ENCODE data around the gene KRT7.
"Not testable (repeated sequence)": the region's sequence is repeated elsewhere in the genome, so short reads cannot be mapped to it uniquely, and the experiment has no call there.

Gene KRT7

DNA sequence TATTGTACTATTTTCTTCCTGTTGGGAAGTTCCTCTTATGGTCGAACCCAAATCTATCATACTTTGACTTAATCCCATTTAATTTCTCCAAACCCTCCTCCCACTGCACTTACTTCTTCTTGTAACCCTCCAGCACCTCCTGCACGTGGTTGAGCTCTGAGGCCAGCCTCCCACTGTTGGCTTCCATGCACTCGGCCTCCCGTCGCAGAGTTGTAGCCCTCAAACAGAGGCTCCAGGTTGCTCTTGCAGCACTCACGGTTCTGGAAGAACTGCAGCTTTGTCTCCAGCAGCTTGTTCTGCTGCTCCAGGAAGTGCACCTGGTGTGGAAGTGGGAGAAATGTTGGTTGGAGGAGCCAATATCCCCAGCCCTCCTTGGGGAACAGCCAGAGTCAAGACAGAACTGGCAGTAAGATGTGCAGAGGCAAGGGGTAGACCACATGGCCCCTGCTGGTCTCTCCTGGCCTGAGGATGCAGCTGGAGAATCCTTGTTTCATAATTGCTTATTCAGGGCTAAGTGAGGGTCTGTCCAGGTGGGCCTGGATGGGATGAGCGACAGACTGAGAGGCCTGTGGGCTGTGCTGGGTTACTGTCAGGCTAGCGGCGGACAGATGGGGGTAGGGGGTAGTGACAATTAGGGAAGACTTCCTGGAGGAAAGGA is 23.0 kb downstream of the KRT7 start:
- no peak for DNase-seq (ENCODE audit: low read depth)

DNA sequence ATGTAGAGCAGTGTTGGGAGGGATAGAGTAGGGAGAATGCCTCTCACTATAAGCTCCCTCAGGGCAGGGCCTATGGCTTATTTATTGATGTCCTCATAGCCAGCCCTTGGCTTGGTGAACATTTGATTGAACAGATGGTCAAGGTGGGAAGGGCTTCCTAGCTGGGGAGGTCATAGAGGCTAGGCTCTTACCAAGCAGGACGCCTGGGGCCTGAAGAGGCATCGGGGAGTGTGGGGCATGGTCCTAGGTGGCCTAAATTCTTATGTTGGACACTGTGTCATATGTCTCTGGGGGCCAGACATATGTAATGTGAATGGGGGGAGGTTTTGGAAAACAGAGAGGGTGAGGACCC is 23.5 kb downstream of the KRT7 start:
- DNase-seq (ENCODE audit: low read depth): no peak

DNA sequence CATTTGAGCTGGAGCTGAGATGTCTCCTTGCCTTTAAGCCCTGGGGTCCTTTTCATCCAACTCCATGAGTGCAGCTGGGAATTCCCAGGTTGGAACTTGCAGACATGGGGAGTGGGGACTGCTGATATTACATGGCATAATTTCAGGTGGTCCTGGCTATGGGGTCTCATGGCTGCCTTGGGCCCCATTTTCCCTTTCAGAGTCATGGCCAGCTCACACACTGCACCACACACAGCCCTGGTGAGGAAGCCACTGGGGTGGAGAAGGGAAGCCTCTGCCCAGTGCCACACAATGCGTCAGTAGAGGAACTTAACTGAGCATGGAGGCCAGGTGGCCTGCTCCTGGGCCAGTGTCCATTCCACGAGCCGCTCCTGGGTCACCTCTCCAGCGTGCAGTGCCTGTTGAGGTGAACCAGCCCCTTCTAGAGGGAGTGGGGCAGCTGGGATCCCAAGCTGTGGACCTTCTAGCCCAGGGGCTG is 24.1 kb downstream of the KRT7 start:
- DNase-seq (ENCODE audit: low read depth): no peak

DNA sequence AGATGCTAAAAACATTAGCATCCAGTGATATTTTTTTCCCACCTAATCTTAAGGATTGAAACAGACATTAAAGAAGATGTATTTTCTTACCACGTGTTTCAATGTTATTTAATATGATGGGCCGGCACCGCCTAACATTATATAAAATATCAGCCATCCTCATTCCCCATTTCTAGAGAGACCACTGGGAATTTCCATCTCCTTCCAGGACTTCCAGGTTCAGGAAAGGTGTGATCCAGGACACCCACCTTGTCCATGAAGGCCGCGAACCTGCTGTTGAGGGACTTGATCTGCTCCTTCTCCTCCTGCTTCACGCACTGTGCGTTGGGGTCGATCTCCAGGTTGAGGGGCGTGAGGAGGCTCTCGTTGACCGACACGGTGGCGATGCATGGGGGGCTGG is 24.9 kb downstream of the KRT7 start:
- DNase-seq (ENCODE audit: low read depth): not testable (repeated sequence)

DNA sequence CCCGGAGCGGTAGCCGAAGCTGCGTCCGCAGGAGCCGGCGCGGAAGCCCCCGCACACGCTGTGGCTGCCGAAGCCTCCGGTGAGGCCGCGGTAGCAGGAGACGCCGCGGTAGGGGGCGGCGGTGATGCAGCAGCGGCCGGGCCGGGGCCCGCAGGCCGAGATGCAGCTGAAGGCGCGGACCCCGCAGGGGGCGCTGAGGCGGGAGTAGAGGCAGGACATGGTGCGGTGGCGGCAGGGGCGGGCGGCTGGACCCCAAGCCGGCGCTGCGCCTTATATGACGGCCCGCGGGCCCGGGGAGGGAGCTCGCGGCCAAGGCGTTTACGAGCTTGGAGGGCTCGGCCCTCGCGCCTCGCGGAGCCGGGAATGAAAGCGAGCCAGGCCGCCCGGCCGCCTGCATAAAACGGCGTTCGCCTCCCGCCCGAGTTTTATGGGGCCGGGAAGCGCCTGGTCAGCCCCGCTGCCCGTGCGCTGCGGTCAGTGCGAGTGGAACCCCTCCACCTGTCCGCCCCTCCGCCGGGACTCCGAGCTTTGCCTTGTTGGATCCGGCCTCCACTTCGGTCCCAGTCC is 25.4 kb downstream of the KRT7 start:
- DNase-seq (ENCODE audit: low read depth): no peak

DNA sequence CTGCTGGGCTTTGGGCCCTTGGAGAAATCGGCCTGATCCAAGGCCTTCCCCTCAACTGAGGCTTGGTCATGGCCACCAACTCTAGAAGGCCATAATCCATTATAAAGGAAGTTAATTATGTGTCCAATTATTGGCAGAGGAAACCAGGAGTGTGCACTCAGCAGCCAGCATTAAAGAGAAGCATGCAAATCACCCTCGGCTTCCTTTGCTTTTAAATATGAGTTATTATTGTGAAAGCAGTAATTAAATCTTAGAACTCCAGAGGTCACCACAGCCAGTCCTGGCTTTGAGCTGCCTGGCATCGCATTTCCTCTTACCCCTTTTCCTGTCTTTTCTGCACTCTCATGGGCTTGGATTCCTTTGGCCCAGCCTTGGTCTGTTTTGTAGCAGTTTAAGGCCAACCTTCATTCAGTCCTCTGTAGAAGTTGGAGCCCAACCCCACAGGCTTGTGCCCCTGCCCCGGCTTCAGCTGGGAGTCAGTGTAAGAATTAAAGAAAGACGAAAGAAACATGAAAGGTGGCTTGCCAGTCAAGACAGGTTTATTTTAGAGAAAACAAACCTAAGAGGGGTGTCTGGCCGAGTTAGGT is 26.7 kb downstream of the KRT7 start:
- DNase-seq (ENCODE audit: low read depth): no peak

DNA sequence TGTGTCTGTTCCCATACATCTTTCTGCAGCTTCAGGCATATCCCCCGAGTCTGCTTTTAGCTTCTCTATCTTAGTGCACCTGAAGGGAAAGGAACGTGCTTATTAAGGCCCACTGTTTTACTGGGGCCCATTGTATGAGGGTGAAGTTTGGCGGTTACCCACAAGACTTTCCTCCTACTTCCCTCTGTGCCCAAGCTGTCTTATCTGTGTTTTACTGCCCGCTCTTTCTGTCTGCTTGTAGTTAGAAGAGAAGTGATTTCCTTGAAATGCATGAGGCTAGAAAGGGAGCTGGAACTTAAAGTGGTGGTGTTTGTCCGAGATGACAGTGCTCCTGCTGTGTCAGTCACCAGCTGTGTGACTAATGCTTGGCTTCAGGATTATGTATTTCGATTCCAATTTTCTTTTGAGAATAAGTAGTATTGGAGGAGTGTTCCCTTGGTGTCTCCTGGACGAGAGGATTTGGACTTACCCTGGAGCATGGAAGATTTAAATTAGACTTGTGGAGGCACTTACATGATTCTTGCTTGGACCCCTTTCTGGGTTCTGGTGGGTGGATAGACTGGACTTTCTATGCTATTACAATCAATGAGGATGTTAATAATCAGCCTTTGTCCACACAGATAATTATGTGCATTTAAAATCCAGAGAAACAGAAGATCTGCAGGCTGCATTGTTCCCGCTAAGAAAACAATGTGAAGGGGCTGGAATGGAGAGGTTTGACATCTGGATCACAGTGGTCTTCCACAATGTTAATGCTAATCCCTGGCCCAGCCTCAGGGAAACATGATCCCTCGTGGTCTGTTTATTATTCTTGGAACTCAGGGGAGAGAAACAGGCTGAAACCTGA is 27.5 kb downstream of the KRT7 start:
- no peak for DNase-seq (ENCODE audit: low read depth)

DNA sequence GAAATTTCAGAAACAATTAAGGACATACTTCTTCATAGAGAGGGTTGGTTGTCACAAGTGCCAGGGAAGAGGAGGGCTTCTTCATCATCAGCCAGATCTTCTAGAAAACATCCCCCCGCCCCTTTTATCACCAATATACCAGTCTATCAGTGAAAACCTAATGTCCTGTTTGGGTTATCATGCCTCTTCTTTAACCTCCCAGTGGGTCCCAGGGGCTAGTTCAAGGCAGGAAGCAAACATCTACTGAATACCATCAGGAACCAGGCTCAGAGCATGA is 28.1 kb downstream of the KRT7 start:
- DNase-seq (ENCODE audit: low read depth): no peak

DNA sequence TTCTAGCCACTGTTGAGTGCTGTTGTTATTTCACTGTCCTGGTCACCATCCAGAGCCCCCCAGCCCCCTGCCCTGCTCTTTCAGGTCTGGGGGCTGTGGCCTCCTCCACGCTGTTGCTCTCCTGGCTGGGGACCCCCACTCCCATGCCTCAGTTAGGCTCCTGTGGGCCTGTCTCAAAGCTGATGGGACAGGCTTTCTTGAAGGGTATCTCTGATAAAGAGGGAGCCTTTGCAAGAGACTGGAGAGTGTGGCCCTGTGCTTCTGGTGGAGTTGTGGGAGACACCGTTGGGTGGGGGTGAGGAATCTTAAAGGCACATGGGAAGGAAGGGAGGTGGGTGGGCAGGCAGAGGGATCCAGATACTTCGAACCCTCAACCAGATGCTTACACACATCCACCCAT is 29.2 kb downstream of the KRT7 start:
- DNase-seq (ENCODE audit: low read depth): no peak

DNA sequence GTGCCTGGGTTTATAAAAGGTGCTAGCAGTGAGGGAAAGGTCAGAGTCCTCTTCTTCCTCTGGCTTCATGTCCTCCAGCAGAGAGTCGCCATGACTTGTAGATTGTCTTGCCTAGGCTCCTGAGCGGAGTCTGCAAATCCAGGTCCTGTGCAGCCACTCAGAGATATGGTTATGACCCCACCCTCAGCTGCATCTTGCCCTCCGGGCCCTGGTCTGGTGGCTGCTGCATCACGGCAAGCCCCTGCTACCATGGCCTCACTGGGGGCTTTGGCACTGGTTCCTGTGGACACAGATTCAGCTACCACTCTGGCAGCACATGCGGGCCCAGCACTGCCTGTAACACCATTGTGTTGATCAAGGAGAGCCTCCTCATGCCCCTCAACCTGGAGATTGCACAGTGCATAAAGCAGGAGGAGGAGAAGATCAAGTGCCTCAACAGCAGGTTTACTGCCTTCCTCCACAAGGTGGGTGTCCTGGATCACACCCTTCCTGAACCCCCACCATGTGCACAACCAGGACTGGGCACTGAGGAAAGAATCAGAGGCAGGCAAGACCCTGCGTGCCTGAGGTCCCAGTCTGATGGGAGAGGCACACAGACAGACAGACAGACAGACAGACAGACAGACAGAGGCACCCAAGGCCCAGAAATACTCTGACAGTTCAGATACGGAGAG is 30.9 kb downstream of the KRT7 start:
- DNase-seq (ENCODE audit: low read depth): no peak

DNA sequence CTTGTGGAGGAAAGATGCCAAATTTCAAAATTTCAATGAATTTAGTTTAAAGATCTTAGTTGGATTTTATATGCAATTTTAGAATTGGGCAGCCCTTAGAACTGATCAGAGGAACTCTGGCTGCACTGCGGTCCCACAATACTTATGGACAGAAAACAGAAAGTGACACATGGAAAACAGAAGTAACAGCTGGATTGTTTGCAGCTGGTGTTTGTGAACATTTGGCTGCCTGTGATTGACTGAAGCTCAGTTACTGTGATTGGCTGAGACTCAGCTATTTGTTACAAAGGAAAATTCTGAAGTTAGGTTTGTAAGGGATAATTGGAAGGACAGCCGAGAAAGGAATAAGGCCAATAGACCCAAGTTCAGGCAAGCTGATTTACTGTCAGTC is 31.4 kb downstream of the KRT7 start:
- no peak for DNase-seq (ENCODE audit: low read depth)

DNA sequence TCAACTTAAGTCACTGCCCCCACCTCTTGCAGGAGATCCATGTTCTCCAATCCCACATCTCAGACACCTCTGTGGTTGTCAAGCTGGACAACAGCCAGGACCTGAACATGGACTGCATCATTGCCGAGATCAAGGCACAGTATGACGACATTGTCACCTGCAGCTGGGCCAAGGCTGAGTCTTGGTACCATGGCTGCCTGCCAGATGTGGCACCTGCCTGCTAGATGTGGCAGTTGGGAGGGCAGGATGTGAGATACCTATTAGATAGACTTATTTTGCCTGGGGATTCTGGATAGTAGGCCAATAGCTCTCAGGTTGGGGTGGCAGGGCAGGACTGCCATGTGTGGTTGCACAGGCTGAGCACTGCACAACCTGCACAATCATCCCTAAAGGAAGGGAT is 33.5 kb downstream of the KRT7 start:
- no peak for DNase-seq (ENCODE audit: low read depth)

DNA sequence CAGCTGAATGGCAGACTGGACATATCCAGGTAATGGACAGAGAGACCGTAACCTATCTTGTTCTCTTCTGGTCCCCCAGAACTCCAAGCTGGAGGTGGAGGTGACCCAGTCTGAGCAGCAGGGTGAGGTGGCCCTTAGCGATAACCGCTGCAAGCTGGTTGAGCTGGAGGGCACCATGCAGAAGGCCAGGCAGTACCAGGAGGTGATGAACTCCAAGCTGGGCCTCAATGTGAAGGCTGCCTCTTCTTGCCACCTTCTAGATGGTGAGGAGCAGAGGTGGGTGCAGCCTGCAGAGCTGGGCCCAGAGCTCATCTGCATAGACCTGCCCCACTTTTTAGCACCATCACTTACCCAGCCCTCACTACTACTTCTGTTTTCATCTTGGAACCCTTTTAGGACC is 34.2 kb downstream of the KRT7 start:
- no peak for DNase-seq (ENCODE audit: low read depth)

DNA sequence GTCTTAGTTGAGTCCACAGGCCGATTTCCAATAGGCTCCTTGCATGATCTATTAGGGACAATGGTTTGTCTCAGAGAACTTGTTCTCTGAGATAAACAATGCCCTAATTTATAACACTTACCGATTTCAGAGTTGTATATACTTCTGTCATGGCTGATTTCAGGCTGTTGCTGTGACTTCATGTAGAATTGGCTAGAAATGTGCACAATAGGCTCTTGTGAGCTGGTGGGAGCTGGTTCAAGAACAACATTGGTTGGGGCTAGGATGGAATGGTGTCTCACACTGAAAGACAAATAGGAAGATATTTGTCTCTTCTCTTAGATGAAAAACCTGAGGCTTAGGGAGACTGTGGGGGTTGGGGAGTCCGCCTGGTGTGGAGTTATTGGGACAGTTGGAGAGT is 34.7 kb downstream of the KRT7 start:
- no peak for DNase-seq (ENCODE audit: low read depth)

DNA sequence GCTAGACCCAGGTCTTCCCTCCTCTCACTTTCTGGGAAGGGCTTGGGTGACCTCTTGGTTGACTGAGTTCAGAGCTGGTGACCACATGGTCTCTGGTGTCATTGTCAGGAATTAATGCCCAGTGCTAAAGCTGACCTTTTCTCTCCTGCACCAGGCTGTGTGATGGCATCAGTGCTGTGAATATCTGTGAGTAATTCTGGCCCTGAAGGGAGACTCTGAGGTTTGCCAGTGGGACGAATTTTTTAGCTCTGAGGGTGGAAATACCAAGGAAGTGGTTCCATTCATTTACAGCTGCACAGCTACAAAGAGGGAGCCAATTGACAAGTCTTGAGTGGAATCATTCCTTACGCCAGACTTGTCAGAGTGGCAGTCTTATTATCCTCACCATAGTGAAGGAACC is 35.2 kb downstream of the KRT7 start:
- DNase-seq (ENCODE audit: low read depth): no peak

DNA sequence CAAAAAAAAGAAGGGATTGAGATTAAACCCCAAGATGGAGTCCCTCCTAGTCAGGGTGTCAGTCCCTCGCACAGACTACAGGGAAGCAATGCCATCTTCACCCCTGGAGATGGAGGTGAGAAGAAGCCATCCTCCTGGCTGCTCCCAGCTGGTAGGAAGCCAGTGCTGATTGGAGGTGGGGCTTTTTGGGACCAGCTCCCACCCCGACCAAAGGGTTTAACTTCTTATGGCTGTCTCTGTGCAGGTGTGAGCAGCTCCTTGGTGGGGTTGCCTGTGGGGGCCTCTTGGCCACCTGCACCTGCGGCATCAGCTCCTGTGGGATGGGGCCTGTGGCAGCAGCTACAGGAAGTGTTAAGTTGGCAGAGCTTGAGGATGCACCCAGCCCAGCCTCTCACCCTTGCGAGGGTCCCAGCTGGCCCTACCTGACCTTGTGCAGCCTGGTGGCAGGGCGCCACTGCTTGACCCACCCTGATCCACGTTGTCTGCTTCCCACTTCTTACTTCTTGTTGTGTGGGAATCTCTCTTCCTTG is 37.6 kb downstream of the KRT7 start:
- DNase-seq (ENCODE audit: low read depth): no peak

DNA sequence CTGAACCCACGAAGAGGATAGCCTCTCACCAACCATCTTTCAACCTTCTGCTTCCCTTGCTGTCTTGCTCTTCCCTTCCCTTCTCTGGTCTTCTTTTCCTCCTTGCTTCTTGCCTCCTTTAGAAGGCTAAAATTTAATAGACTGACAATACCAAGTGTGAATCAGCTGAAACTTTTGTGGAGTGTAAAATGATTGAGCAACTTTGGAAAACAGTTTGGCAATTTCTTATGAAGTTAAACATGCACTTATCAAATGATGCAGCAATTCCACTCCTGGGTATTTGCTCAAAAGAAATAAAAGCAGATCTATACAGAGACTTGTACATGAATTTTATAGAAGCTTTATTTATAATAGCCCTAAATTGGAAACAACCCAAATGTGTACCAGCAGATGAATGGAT is 38.1 kb downstream of the KRT7 start:
- no peak for DNase-seq (ENCODE audit: low read depth)

DNA sequence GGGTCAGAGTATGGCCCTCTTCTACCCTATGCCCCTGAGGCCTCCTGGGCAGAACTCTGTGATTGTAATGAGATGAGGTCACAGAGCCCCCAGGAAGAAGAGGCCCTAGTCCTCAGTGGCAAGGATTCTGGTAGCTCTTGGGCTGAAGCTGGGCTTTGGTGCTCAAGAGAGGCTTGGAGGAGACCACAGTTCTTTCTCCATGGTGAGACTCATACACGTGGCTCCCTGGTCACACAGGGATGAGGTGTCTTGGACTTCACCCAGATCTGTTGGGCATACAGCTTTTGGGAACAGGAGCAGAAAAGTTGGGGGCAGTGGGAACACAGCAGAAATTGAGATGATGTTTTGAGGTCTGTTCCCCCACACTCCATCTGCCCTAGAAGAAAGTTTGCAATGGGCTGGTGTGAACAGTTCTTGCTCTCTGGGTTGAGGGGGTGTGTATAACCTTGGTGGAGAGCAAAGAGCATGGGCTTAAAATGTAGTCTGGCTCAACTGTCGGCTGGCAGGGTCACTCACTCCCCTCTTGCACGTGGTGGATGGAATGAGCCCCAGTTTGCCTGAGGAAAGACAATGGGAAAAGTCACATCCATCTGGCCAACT is 41.6 kb downstream of the KRT7 start, which contains the start of gene KRT86:
TSS of gene KRT86 (plus strand) at position 125 of the 600 bp plus-strand sequence. CDS start 27,272 bp downstream, outside the sequence.
- DNase-seq (ENCODE audit: low read depth): no peak

DNA sequence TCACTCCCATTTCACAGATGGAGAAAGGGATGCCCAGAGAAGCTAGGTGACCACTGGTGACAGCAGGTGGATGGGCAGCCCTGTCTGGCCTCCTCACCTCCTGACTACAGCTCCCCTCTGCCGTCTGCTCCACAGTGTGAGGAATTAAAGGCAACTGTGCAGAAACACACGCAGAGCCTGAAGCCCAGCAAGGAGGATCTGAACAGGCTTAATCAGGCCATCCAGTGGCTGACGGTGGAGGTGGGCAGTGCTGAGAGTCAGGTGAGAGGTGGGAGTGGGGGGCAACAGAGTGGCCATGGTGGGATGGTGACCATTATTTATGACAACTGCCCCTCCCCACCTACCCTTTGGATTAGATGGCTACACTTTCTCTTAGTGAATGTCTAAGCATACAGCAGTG is 42.6 kb downstream of the KRT7 start:
- no peak for DNase-seq (ENCODE audit: low read depth)

DNA sequence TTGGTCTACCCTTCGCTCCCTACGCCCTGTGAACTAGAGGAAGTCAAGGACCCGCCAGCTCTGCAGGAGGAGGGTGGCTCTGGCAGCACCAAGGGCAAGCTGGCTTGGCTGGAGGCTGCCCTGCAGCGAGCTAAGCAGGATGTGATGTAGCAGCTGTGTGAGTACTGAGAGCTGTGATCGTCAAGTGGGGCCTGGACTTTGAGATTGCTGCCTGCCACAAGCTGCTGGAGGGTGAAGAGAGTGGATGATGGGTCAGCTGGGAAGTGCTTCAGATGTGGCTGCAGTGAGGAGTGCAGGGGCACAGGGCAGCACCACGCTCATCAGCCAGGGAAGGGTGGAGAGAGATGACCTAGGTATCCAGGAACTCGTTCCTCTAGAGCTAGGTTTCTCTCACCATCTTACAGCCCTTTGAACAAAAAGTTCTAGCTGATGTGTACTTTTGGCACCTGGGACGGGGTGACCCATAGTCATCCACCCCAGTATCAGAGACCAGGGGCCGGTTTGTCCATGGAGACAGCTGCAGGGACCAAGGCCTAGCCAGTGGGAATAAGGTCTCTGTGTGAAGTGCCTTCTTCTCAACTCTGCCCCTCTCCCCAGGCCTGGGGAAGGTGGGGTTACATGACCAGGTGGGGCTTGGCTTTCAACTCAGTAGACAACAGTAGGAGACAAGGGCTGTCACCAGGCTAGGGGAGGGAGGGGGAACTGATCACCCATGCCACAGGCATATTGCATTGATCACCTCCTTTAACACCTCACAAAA is 44.6 kb downstream of the KRT7 start:
- DNase-seq (ENCODE audit: low read depth): no peak
